ENCODE measurements around the gene IFFO2. TPM values are rescaled to one million over a fixed set of nuclear protein-coding genes. Genes with fewer than 3 reads are reported as not detected.

IFFO2 gene
- total and polyA plus RNA-seq, 2 of the 13 experiments (the other 11 are each of a cell fraction or from before 2014, with no cell fraction given) = 7.3 to 16.7 TPM

DNA sequence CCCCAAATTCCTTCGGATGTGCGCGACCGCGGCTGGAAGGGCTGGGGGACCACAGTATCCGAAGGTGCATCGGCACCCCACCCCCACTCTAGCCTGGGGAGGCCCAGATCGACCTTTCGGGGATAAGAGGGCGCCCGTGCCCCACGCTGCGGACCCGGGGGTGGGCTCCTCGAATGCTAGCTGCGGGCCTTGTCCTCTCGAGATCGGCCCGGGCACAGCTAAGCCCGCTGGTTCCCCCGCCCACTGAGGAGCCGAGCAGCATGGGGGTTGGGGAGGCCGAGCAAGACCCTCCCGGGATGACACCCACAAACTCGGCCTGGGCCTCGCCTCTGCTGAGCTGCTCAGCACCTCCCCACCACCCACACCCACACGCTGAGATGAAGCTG is 653 bp upstream of the IFFO2 start (continued):
- TF ChIP-seq CTCF (CRISPR knock-in tag; IDR thresholded peaks at IDR 0.05) (0 out of 2 replicates have a peak, but pooled peaks have one; percentile 17), HES4 (CRISPR knock-in tag; IDR thresholded peaks at IDR 0.05; ENCODE audit: borderline replicate concordance) (0 out of 2 replicates have a peak, but pooled peaks have one; percentile 47), ZSCAN31 (CRISPR knock-in tag; IDR thresholded peaks at IDR 0.05; ENCODE audit: low read depth) (0 out of 2 replicates have a peak, but pooled peaks have one; percentile 35), ZFP91 (CRISPR knock-in tag; IDR thresholded peaks at IDR 0.05; ENCODE audit: borderline replicate concordance) (peak; percentile 98; the same call in 1 of the 2 replicates), ZNF788 (CRISPR knock-in tag; IDR thresholded peaks at IDR 0.05; ENCODE audit: borderline replicate concordance) (0 out of 2 replicates have a peak, but pooled peaks have one; percentile 42), PTBP1 (IDR thresholded peaks at IDR 0.05; ENCODE audit: low read depth, low read length, poor library complexity, severe bottlenecking) (no peak), ZBTB10 (CRISPR knock-in tag; IDR thresholded peaks at IDR 0.05; ENCODE audit: borderline replicate concordance) (0 out of 2 replicates have a peak, but pooled peaks have one; percentile 25), ATF7 (IDR thresholded peaks at IDR 0.05) (no peak), ATF7 (CRISPR knock-in tag; IDR thresholded peaks at IDR 0.05) (no peak), ZNF230 (CRISPR knock-in tag; IDR thresholded peaks at IDR 0.05) (no peak), STAG1 (CRISPR knock-in tag; IDR thresholded peaks at IDR 0.05) (no peak), HMGXB3 (CRISPR knock-in tag; IDR thresholded peaks at IDR 0.05; ENCODE audit: borderline replicate concordance) (no peak)
- TF ChIP-seq, protein P1, sequence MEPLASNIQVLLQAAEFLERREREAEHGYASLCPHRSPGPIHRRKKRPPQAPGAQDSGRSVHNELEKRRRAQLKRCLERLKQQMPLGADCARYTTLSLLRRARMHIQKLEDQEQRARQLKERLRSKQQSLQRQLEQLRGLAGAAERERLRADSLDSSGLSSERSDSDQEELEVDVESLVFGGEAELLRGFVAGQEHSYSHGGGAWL (CRISPR knock-in tag; IDR thresholded peaks at IDR 0.05) = 0 out of 2 replicates have a peak, but pooled peaks have one; percentile 25
- TF ChIP-seq, protein P2, sequence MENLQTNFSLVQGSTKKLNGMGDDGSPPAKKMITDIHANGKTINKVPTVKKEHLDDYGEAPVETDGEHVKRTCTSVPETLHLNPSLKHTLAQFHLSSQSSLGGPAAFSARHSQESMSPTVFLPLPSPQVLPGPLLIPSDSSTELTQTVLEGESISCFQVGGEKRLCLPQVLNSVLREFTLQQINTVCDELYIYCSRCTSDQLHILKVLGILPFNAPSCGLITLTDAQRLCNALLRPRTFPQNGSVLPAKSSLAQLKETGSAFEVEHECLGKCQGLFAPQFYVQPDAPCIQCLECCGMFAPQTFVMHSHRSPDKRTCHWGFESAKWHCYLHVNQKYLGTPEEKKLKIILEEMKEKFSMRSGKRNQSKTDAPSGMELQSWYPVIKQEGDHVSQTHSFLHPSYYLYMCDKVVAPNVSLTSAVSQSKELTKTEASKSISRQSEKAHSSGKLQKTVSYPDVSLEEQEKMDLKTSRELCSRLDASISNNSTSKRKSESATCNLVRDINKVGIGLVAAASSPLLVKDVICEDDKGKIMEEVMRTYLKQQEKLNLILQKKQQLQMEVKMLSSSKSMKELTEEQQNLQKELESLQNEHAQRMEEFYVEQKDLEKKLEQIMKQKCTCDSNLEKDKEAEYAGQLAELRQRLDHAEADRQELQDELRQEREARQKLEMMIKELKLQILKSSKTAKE (CRISPR knock-in tag; IDR thresholded peaks at IDR 0.05; ENCODE audit: borderline replicate concordance) = no peak
